Coronary artery (tissue), 2 donors: Measurements from ENCODE around the gene HRC.

Experiments
- DNase-seq: peaks from one replicate; pipeline ENCODE4 v3.0.0-alpha.2; 2017; ENCODE audit warnings: low spot score
- H3K27ac ChIP-seq, 2 donors: fragments of 200-600 bp; sonication (generic); one replicate each; pipeline ENCODE4 v1.5.1; 2016 to 2019
- H3K4me3 ChIP-seq: fragments of 200-600 bp; sonication (generic); 2 replicates; pipeline ENCODE4 v1.5.1; 2016; ENCODE audit warnings: mild to moderate bottlenecking, moderate library complexity
- TF ChIP-seq, protein P1 (sequence below): fragments of 200-600 bp; sonication (generic); IDR thresholded peaks from one replicate; pipeline ENCODE4 v1.5.1; 2019; ENCODE audit warnings: antibody characterized with exemption

HRC gene

DNA sequence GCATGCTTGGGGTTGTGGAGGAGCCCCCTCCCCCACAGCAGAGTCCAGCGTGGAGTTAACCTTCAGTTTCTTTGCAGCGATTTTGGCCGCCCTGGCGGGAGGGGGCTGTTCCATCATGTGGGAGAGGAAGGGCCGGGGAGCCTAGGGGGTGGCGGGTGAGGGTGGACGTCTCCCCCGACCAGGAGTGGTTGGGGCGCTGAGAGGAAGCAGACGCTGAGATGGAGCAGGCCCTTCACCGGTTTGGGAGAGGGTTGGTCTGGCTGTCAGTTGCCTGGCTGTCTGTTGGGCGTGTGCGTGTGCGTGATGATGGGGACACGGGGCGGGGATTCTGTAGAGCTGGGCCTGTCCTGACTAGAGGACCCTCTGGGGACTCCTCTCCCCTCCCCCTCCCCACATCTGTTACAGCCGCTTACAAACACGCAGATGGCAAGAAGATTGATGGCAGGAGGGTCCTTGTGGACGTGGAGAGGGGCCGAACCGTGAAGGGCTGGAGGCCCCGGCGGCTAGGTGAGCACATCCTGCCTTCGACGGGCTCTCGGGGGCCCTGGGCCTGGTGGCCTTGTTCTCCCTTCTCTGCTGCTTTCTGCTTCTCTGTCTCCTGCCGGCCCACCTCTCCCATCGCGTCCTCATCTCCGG lies 50.8 kb downstream of the HRC start:
- no peak overlapping the region for H3K4me3 ChIP-seq
- TF ChIP-seq, protein P1, sequence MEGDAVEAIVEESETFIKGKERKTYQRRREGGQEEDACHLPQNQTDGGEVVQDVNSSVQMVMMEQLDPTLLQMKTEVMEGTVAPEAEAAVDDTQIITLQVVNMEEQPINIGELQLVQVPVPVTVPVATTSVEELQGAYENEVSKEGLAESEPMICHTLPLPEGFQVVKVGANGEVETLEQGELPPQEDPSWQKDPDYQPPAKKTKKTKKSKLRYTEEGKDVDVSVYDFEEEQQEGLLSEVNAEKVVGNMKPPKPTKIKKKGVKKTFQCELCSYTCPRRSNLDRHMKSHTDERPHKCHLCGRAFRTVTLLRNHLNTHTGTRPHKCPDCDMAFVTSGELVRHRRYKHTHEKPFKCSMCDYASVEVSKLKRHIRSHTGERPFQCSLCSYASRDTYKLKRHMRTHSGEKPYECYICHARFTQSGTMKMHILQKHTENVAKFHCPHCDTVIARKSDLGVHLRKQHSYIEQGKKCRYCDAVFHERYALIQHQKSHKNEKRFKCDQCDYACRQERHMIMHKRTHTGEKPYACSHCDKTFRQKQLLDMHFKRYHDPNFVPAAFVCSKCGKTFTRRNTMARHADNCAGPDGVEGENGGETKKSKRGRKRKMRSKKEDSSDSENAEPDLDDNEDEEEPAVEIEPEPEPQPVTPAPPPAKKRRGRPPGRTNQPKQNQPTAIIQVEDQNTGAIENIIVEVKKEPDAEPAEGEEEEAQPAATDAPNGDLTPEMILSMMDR, result no peak
- H3K27ac ChIP-seq, result no peak overlapping the region
- no peak for DNase-seq

DNA sequence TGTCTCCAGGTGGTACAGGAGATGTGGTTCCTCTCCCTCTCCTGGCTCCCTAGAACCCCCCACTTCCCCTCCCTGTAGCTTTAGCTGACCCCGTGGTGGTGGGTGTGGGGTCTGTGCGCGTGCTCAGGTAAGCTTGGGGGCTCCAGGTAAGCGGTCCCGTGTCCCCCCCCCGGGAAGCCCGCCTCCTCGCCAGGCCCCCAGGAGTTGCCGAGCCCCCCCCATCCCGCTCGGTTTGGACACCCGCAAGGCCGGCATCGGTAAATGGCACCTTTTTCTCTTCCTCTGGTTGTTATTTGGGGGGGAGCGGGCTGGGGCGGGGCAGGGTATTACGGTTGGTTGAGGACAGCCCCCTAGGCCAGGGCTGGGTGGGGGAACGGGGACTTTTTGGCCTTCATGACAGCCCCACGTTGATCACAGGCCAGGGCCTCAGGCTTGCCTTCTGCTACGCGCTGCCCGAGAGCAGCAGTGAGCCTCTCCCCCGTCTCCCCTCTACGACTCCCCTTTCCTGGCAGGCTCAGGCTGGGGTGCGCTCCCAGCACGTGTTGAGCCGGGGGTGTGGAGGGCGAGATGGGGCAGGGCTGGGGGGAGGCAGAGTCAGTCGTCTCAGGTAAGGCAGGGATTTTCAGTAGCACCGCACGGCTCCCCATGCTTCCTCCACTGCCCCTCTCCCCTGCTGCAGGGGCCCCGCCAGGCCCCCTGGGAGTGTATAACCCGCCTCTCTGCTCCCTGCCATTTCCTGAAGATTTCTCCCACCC lies 51.7 kb downstream of the HRC start:
- no peak for DNase-seq
- no peak overlapping the region for H3K4me3 ChIP-seq
- H3K27ac ChIP-seq, result no peak overlapping the region
- TF ChIP-seq, protein P1, result no peak

DNA sequence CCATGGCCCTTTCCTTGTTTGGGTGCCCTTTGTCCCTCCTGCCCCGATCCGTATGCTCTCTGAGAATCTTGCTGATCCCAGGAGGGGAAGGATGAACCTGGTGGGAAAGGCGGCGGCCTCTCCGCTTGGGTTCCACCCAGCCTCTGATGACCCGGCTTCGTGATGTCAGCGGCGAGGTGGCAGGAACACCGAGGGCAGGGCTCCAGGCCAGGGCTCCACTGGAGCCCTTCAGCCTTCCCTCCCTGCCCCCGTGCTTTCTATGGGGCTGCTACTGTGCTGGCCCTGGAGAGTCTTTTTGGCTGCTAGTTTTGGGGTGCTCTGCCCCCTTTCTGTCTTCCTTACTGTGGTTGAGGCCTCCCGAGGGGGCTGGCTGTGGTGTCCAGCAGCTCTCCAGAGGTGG lies 52.9 kb downstream of the HRC start:
- Histone ChIP-seq H3K4me3 (no peak overlapping the region), H3K27ac (no peak overlapping the region)
- DNase-seq, result no peak
- TF ChIP-seq, protein P1, result no peak
